ENCODE results near the gene MYO5C. TPM values are rescaled to one million over a fixed set of nuclear protein-coding genes. Genes with fewer than 3 reads are reported as not detected.
A peak's percentile ranks its signal among the peaks of the same experiment; 100 is the strongest.
"Not testable (repeated sequence)": the region's sequence is repeated elsewhere in the genome, so short reads cannot be mapped to it uniquely, and the experiment has no call there.

Gene MYO5C
- total RNA-seq, 3 donors from 2014 or later = 16.6 to 71.3 (median 51.5) TPM

GRCh38 chr15:52289629-52290081, 5.9 kb downstream of the MYO5C start:
- Histone ChIP-seq H3K27ac (peak overlapping the region; percentile 74 to 76), H3K9me3 (no peaks in the 10 kb centered on the region), H3K4me1 (no peaks in the 10 kb centered on the region), H3K27me3 (no peaks in the 10 kb centered on the region), H3K36me3 (no peaks in the 10 kb centered on the region), H3K4me3 (no peak overlapping the region)
- TF ChIP-seq CTCF (IDR thresholded peaks at IDR 0.05) (no peak), POLR2A (IDR thresholded peaks at IDR 0.05) (no peak), POLR2AphosphoS5 (IDR thresholded peaks at IDR 0.05) (peak in 1 of 3 donors; percentile 24)
- intact Hi-C loops (cut with DNase I; ENCODE audit: low total_unique reads) = loop anchor here (2.0 kb wide), 1 partner anchor 33 kb away; no protein-coding TSS in a partner anchor
- DNase-seq (ENCODE audit: low spot score in 2 of 2) = peak in 1 of 2 donors; percentile 54

- Histone ChIP-seq H3K4me3 (no peak overlapping the region), H3K27ac (peak overlapping the region; percentile 74 to 76), H3K4me1 (no peaks in the 10 kb centered on the region), H3K9me3 (no peaks in the 10 kb centered on the region), H3K27me3 (no peaks in the 10 kb centered on the region), H3K36me3 (no peaks in the 10 kb centered on the region)
- intact Hi-C loops (cut with DNase I; ENCODE audit: low total_unique reads) = loop anchor here (2.0 kb wide), 1 partner anchor 32 kb away; no protein-coding TSS in a partner anchor
- TF ChIP-seq CTCF (IDR thresholded peaks at IDR 0.05) (no peak), POLR2A (IDR thresholded peaks at IDR 0.05) (no peak), POLR2AphosphoS5 (IDR thresholded peaks at IDR 0.05) (no peak)
- no peak for DNase-seq (ENCODE audit: low spot score in 2 of 2)
These were observed 6.6 kb downstream of the MYO5C start for GRCh38 chr15:52288986-52289385.

GRCh38 chr15:52288051-52288942, 7.3 kb downstream of the MYO5C start:
- H3K36me3 ChIP-seq = no peaks in the 10 kb centered on the region
- TF ChIP-seq POLR2A (IDR thresholded peaks at IDR 0.05) (no peak), CTCF (IDR thresholded peaks at IDR 0.05) (no peak), POLR2AphosphoS5 (IDR thresholded peaks at IDR 0.05) (no peak)
- DNase-seq (ENCODE audit: low spot score in 2 of 2) = peak; percentile 36 to 81
- intact Hi-C loops (cut with DNase I; ENCODE audit: low total_unique reads) = loop anchor here (2.0 kb wide), 1 partner anchor 31 kb away; no protein-coding TSS in a partner anchor
- H3K4me1 ChIP-seq = no peaks in the 10 kb centered on the region
- H3K9me3 ChIP-seq = no peaks in the 10 kb centered on the region
- H3K27ac ChIP-seq = peak overlapping the region; percentile 74 to 76
- H3K4me3 ChIP-seq = peak overlapping the region in 1 of 3 donors; percentile 1
- no peaks in the 10 kb centered on the region for H3K27me3 ChIP-seq

GRCh38 chr15:52287114-52287513, 8.5 kb downstream of the MYO5C start:
- TF ChIP-seq CTCF (IDR thresholded peaks at IDR 0.05) = no peak
- no peak for TF ChIP-seq POLR2A (IDR thresholded peaks at IDR 0.05)
- no peak for TF ChIP-seq POLR2AphosphoS5 (IDR thresholded peaks at IDR 0.05)
- no peak for DNase-seq (ENCODE audit: low spot score in 2 of 2)
- H3K27me3 ChIP-seq = no peaks in the 10 kb centered on the region
- intact Hi-C loops (cut with DNase I; ENCODE audit: low total_unique reads) = no loop called here
- no peaks in the 10 kb centered on the region for H3K9me3 ChIP-seq
- H3K4me1 ChIP-seq = no peaks in the 10 kb centered on the region
- H3K27ac ChIP-seq = peak overlapping the region; percentile 74 to 76
- H3K4me3 ChIP-seq = no peak overlapping the region
- H3K36me3 ChIP-seq = no peaks in the 10 kb centered on the region

- H3K4me3 ChIP-seq; H3K36me3 ChIP-seq; DNase-seq (ENCODE audit: low spot score in 2 of 2); intact Hi-C loops (cut with DNase I; ENCODE audit: low total_unique reads); H3K27me3 ChIP-seq; H3K27ac ChIP-seq; H3K9me3 ChIP-seq; H3K4me1 ChIP-seq: not testable (repeated sequence)
These were observed 9.7 kb downstream of the MYO5C start for GRCh38 chr15:52285941-52286340.

Measured in breast epithelium (tissue), 4 donors.